Panc1 (cell line): ENCODE results near the gene CDH23. TPM values are rescaled to one million over a fixed set of nuclear protein-coding genes. Genes with fewer than 3 reads are reported as not detected.

Source experiments
- ATAC-seq: fragments of 200-7000 bp; cut with Tn5 transposase; 2 replicates; pipeline ENCODE4 v1.9.1; 2020; ENCODE audit warnings: mild to moderate bottlenecking, moderate library complexity
- BruUV-seq: library from RNA; stranded (reverse); fragments of 400-500 nt; replicated peaks from 2 replicates; lab custom pipeline; 2021; lab: Mats Ljungman, UMichigan
- CTCF ChIA-PET: fragments of 300-600 bp; sonication (Branson Sonifier 250); formaldehyde crosslinking; loops from one replicate; lab custom pipeline; 2022; ENCODE audit warnings: antibody characterized with exemption; lab: Charles Lee
- POLR2A ChIA-PET: fragments of 300-600 bp; sonication (Branson Sonifier 250); formaldehyde crosslinking; loops from one replicate; lab custom pipeline; 2022; ENCODE audit warnings: antibody characterized with exemption; lab: Charles Lee
- DNase-seq: peaks from one replicate; pipeline ENCODE4 v3.0.0-alpha.2; 2010; ENCODE audit warnings: low read depth, low spot score
- H3K27ac ChIP-seq: 2 replicates; pipeline ENCODE4 v1.5.1; 2011; ENCODE audit warnings: mild to moderate bottlenecking, low read length, inconsistent platforms
- H3K27me3 ChIP-seq: fragments of 200-500 bp; sonication (Bioruptor generic); 2 replicates; pipeline ENCODE4 v1.6.0; 2014; ENCODE audit warnings: low read length, inconsistent platforms; ENCODE audit not compliant: control insufficient read depth, insufficient read depth
- H3K36me3 ChIP-seq: fragments of 200-500 bp; sonication (Bioruptor generic); 2 replicates; pipeline ENCODE4 v1.5.1; 2014; ENCODE audit warnings: inconsistent platforms, mild to moderate bottlenecking, low read length, moderate library complexity; ENCODE audit not compliant: control insufficient read depth, insufficient read depth
- H3K4me1 ChIP-seq: 2 replicates; pipeline ENCODE4 v1.5.1; 2011; ENCODE audit warnings: inconsistent platforms, mild to moderate bottlenecking, low read length, moderate library complexity; ENCODE audit not compliant: control insufficient read depth, insufficient read depth
- H3K4me3 ChIP-seq, 2 experiments: 2 replicates each; pipeline ENCODE4 v1.5.1; 2011 to 2012; ENCODE audit warnings: low read depth in 2 of 2, low read length in 2 of 2, mild to moderate bottlenecking in 2 of 2, inconsistent platforms in 1 of 2, moderate library complexity in 1 of 2
- H3K9me3 ChIP-seq: fragments of 200-500 bp; sonication (Bioruptor generic); 2 replicates; pipeline ENCODE4 v1.5.1; 2014; ENCODE audit warnings: low read depth, mild to moderate bottlenecking, inconsistent platforms, low read length, moderate library complexity; ENCODE audit not compliant: control insufficient read depth, insufficient read depth
- CTCF ChIP-seq: fragments of 450-650 bp; IDR thresholded peaks from 2 replicates; pipeline ENCODE4 v1.5.1; 2017; ENCODE audit warnings: mild to moderate bottlenecking
- POLR2AphosphoS5 ChIP-seq: IDR thresholded peaks from 2 replicates; pipeline ENCODE4 v1.6.1; 2012; ENCODE audit warnings: mild to moderate bottlenecking, low read depth, low read length, moderate library complexity
- REST ChIP-seq, 2 experiments: IDR thresholded peaks; 2 replicates each; pipeline ENCODE4 v1.6.1; 2011 to 2012; ENCODE audit warnings: low read depth in 2 of 2, control low read depth in 1 of 2, low read length in 1 of 2, mild to moderate bottlenecking in 1 of 2, moderate library complexity in 1 of 2; ENCODE audit not compliant: insufficient read depth in 1 of 2
- SIN3A ChIP-seq: IDR thresholded peaks from 2 replicates; pipeline ENCODE4 v1.6.1; 2012; ENCODE audit warnings: low read depth, mild to moderate bottlenecking, low read length, moderate library complexity, borderline replicate concordance; ENCODE audit not compliant: insufficient read depth
- TCF7L2 ChIP-seq: IDR thresholded peaks from 2 replicates; pipeline ENCODE4 v1.6.1; 2011; ENCODE audit warnings: mild to moderate bottlenecking, low read depth, low read length, inconsistent platforms
- in situ Hi-C: cut with HindIII; loops from 2 replicates; pipeline ENCODE4 v1.10.0; 2016; ENCODE audit warnings: low sequenced_read_pairs, low pct_unique_long_range_greater_than_20kb
- intact Hi-C: fragments of 100-400 bp; cut with micrococcal nuclease; formaldehyde crosslinking; loops from one replicate; pipeline ENCODE4 v1.10.0; 2022; ENCODE audit not compliant: unreplicated experiment
- total RNA-seq: library from RNA; stranded (reverse); gene quantifications from one replicate; pipeline ENCODE4 v1.2.1, GENCODE V29; 2021; ENCODE audit not compliant: unreplicated experiment

The CDH23 gene
- total RNA-seq, 1 experiment from 2014 or later = 2.7 TPM

GRCh38 chr10:71770255-71770654, 373.5 kb downstream of the CDH23 start:
- DNase-seq (no peak), ATAC-seq (no peak)
- H3K27me3 ChIP-seq = no peaks in the 10 kb centered on the region
- no peak overlapping the region for H3K4me3 ChIP-seq
- peaks cover 82% of the 10 kb centered on the region for H3K4me1 ChIP-seq
- in situ Hi-C loops = no loop called here
- ChIA-PET POLR2A (interaction anchor here (0.5 kb wide), 1 partner anchor 925 kb away, joined by 3 read pairs; no protein-coding TSS in a partner anchor), CTCF (no interaction called here)
- intact Hi-C loops = no loop called here
- TF ChIP-seq POLR2AphosphoS5 (no peak), SIN3A (no peak), REST (IDR thresholded peaks at IDR 0.05; ENCODE audit: insufficient read depth in 1 of 2, low read depth in 2 of 2, low read length in 1 of 2) (no peak), TCF7L2 (no peak), CTCF (no peak)
- no peaks in the 10 kb centered on the region for H3K36me3 ChIP-seq
- peak overlapping the region; percentile 92 for H3K27ac ChIP-seq
- H3K9me3 ChIP-seq = no peaks in the 10 kb centered on the region
- BruUV-seq = no TSS peak

GRCh38 chr10:71770789-71771188, 374.1 kb downstream of the CDH23 start:
- ATAC-seq (no peak), DNase-seq (no peak)
- intact Hi-C loops = no loop called here
- no peaks in the 10 kb centered on the region for H3K9me3 ChIP-seq
- no peaks in the 10 kb centered on the region for H3K36me3 ChIP-seq
- H3K27ac ChIP-seq = peak overlapping the region; percentile 55; the same call in 1 of the 2 replicates
- ChIA-PET POLR2A (no interaction called here), CTCF (no interaction called here)
- no TSS peak for BruUV-seq
- no peak for TF ChIP-seq POLR2AphosphoS5
- no peak for TF ChIP-seq SIN3A
- TF ChIP-seq REST (IDR thresholded peaks at IDR 0.05; ENCODE audit: insufficient read depth in 1 of 2, low read depth in 2 of 2, low read length in 1 of 2) = no peak
- TF ChIP-seq TCF7L2 = no peak
- no peak for TF ChIP-seq CTCF
- H3K27me3 ChIP-seq = no peaks in the 10 kb centered on the region
- in situ Hi-C loops = no loop called here
- H3K4me1 ChIP-seq = peaks cover 77% of the 10 kb centered on the region
- no peak overlapping the region for H3K4me3 ChIP-seq
